ENCODE measurements around the gene TMOD3.

- TF ChIP-seq POLR2AphosphoS5 (IDR thresholded peaks at IDR 0.05; ENCODE audit: borderline replicate concordance, low read depth, low read length) (no peak), EZH2 (IDR thresholded peaks at IDR 0.05) (no peak), FOXP2 (optimal IDR thresholded peaks at IDR 0.05; ENCODE audit: control extremely low read depth, extremely low read length, insufficient read depth) (no peak)
Observed at GRCh38 chr15:51802593-51802992, 26.9 kb upstream of the TMOD3 start.
